Measurements from ENCODE around the gene TRPM3.

DNA sequence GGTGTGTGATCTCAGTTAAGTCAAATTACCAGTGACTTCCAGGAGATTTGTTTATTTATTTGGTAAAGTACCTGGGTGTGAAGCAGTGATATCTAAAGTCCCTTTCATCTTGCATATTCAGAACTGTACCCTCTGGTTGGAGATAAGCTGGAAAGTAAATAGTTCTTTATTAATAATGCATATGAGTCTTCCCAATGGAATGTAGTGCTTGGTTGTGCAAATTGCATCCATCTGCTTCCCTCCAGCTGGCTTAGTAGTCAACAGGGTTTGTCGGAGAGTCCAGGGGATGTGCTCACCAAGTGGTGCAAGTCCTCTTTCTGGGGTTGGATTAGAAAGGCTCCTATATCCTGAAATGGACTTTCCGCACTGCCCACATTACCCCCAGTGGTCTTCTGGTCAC is 42.0 kb downstream of the TRPM3 start:
- TF ChIP-seq, protein P1, sequence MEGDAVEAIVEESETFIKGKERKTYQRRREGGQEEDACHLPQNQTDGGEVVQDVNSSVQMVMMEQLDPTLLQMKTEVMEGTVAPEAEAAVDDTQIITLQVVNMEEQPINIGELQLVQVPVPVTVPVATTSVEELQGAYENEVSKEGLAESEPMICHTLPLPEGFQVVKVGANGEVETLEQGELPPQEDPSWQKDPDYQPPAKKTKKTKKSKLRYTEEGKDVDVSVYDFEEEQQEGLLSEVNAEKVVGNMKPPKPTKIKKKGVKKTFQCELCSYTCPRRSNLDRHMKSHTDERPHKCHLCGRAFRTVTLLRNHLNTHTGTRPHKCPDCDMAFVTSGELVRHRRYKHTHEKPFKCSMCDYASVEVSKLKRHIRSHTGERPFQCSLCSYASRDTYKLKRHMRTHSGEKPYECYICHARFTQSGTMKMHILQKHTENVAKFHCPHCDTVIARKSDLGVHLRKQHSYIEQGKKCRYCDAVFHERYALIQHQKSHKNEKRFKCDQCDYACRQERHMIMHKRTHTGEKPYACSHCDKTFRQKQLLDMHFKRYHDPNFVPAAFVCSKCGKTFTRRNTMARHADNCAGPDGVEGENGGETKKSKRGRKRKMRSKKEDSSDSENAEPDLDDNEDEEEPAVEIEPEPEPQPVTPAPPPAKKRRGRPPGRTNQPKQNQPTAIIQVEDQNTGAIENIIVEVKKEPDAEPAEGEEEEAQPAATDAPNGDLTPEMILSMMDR (IDR thresholded peaks at IDR 0.05), result no peak
- TF ChIP-seq EP300 (IDR thresholded peaks at IDR 0.05), result no peak
- TF ChIP-seq POLR2A (IDR thresholded peaks at IDR 0.05), result no peak
- TF ChIP-seq POLR2AphosphoS5 (IDR thresholded peaks at IDR 0.05), result no peak
